ENCODE results near the gene NALCN. TPM values are rescaled to one million over a fixed set of nuclear protein-coding genes. Genes with fewer than 3 reads are reported as not detected.

NALCN gene
- total and polyA plus RNA-seq, 10 of the 15 experiments (the other 5 are each of a cell fraction or from before 2014, with no cell fraction given): under 0.01 TPM; not detected in 9

DNA sequence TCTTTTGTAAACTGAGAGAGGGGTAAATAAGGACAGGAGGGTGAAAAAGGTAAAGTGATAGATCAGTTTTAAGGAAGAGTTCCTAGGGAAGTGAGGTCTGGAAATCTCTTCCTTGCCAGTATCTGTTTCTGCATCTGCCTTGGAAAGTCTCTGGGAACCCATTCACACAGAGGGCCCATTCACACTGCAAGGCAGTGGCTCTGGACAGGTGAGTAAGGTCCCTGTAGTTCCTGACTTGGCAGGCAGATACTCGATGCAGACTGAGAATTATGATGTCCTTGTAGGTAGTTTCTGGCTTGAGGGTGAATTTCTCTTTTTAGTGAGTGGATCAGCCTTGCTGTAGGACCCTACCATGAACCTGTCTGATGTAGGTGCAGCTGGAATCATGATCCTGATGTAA lies 293.3 kb downstream of the NALCN start:
- Histone ChIP-seq H3K79me2 (ENCODE audit: control insufficient read depth, insufficient read depth, low read length) (no peaks in the 10 kb centered on the region), H2AFZ (ENCODE audit: control insufficient read depth, low read depth, low read length) (no peak overlapping the region), H3K36me3 (ENCODE audit: control insufficient read depth in 2 of 2, insufficient read depth in 2 of 2, low read length in 1 of 2) (no peaks in the 10 kb centered on the region), H3K4me3 (no peak overlapping the region), H3K9me3 (replicated peaks; ENCODE audit: control insufficient read depth, insufficient read depth, low read length) (no peaks in the 10 kb centered on the region), H3K4me2 (ENCODE audit: control insufficient read depth, insufficient read depth) (no peak overlapping the region), H3K27ac (ENCODE audit: control insufficient read depth, insufficient read depth) (no peak overlapping the region), H4K20me1 (ENCODE audit: control insufficient read depth, insufficient read depth) (no peaks in the 10 kb centered on the region), H3K9ac (ENCODE audit: control insufficient read depth, insufficient read depth, low read length) (no peak overlapping the region), H3K4me1 (ENCODE audit: control insufficient read depth, insufficient read depth, low read length) (no peaks in the 10 kb centered on the region), H3K27me3 (replicated peaks in 1 of 2; ENCODE audit: control insufficient read depth in 2 of 2, insufficient read depth in 2 of 2, low read length in 1 of 2) (no peaks in the 10 kb centered on the region; a peak in 1 of 4 replicates)
- ATAC-seq (no peak), DNase-seq (ENCODE audit: low read depth, low spot score) (no peak), FAIRE-seq (no peak)
- no TSS peak for BruUV-seq (replicated peaks)
- in situ Hi-C loops (cut with MboI): loop anchor here (10.0 kb wide), 3 partner anchors 398 to 1468 kb away; no protein-coding TSS in a partner anchor
- SMC1A ChIA-PET (ENCODE audit: uncharacterized antibody, unreplicated experiment): interaction anchor here (1.6 kb wide), 1 partner anchor 22 kb away, joined by 5 read pairs; no protein-coding TSS in a partner anchor
- no peak for TF ChIP-seq RCOR1 (conservative IDR thresholded peaks at IDR 0.05; ENCODE audit: low read depth, low read length)
- TF ChIP-seq EGR1 (IDR thresholded peaks at IDR 0.05; ENCODE audit: borderline replicate concordance in 1 of 2, low read depth in 2 of 2, low read length in 2 of 2): no peak
- no peak for TF ChIP-seq PML (IDR thresholded peaks at IDR 0.05; ENCODE audit: low read length)
- TF ChIP-seq, protein P1, sequence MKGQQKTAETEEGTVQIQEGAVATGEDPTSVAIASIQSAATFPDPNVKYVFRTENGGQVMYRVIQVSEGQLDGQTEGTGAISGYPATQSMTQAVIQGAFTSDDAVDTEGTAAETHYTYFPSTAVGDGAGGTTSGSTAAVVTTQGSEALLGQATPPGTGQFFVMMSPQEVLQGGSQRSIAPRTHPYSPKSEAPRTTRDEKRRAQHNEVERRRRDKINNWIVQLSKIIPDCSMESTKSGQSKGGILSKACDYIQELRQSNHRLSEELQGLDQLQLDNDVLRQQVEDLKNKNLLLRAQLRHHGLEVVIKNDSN (IDR thresholded peaks at IDR 0.05; ENCODE audit: borderline replicate concordance, extremely low read length, insufficient read depth, low read depth, low read length): no peak
- TF ChIP-seq KLF5 (IDR thresholded peaks at IDR 0.05; ENCODE audit: partially characterized antibody): no peak
- no peak for TF ChIP-seq MTA3 (IDR thresholded peaks at IDR 0.05; ENCODE audit: borderline replicate concordance, low read length)
- no peak for TF ChIP-seq RELA (IDR thresholded peaks at IDR 0.05; ENCODE audit: borderline replicate concordance, partially characterized antibody)
- TF ChIP-seq, protein P2, sequence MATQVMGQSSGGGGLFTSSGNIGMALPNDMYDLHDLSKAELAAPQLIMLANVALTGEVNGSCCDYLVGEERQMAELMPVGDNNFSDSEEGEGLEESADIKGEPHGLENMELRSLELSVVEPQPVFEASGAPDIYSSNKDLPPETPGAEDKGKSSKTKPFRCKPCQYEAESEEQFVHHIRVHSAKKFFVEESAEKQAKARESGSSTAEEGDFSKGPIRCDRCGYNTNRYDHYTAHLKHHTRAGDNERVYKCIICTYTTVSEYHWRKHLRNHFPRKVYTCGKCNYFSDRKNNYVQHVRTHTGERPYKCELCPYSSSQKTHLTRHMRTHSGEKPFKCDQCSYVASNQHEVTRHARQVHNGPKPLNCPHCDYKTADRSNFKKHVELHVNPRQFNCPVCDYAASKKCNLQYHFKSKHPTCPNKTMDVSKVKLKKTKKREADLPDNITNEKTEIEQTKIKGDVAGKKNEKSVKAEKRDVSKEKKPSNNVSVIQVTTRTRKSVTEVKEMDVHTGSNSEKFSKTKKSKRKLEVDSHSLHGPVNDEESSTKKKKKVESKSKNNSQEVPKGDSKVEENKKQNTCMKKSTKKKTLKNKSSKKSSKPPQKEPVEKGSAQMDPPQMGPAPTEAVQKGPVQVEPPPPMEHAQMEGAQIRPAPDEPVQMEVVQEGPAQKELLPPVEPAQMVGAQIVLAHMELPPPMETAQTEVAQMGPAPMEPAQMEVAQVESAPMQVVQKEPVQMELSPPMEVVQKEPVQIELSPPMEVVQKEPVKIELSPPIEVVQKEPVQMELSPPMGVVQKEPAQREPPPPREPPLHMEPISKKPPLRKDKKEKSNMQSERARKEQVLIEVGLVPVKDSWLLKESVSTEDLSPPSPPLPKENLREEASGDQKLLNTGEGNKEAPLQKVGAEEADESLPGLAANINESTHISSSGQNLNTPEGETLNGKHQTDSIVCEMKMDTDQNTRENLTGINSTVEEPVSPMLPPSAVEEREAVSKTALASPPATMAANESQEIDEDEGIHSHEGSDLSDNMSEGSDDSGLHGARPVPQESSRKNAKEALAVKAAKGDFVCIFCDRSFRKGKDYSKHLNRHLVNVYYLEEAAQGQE (IDR thresholded peaks at IDR 0.05; ENCODE audit: low read depth, low read length): no peak
- TF ChIP-seq JUND (IDR thresholded peaks at IDR 0.05; ENCODE audit: low read depth, low read length): no peak
- TF ChIP-seq RB1 (IDR thresholded peaks at IDR 0.05; ENCODE audit: borderline replicate concordance): no peak
- WGBS (ENCODE audit: insufficient coverage, insufficient replicate concordance, low lambda C conversion rate, missing lambda C conversion rate): 0% methylated on average over 1 of the region's 1 CpG
- RAD21 ChIA-PET (ENCODE audit: unreplicated experiment): no interaction called here
- intact Hi-C loops (cut with micrococcal nuclease; ENCODE audit: unreplicated experiment): no loop called here
- CTCF ChIA-PET: no interaction called here
- POLR2A ChIA-PET: no interaction called here
